Neural cell (in vitro differentiated cells): ENCODE measurements around the gene CARD9. TPM values are rescaled to one million over a fixed set of nuclear protein-coding genes. Genes with fewer than 3 reads are reported as not detected.

ENCODE experiments used
- H2AFZ ChIP-seq: fragments of 200-600, 300-800 bp; sonication (generic), shearing (Covaris generic); 2 replicates; pipeline ENCODE4 v1.6.0; 2014; ENCODE audit warnings: low read depth, mild to moderate bottlenecking, antibody characterized with exemption, low read length, moderate library complexity
- H3F3A ChIP-seq: fragments of 200-600 bp; shearing (Covaris generic); 2 replicates; pipeline ENCODE4 v1.6.1; 2016; ENCODE audit warnings: mild to moderate bottlenecking, moderate library complexity, mixed read lengths, antibody characterized with exemption, low read length; ENCODE audit not compliant: insufficient read depth, poor library complexity, severe bottlenecking
- H3K27ac ChIP-seq: fragments of 200-600, 300-800 bp; sonication (generic), shearing (Covaris generic); 2 replicates; pipeline ENCODE4 v1.5.1; 2014; ENCODE audit warnings: mild to moderate bottlenecking, low read length, moderate library complexity
- H3K27me3 ChIP-seq: fragments of 300-800, 200-600 bp; sonication (generic), shearing (Covaris generic); 2 replicates; pipeline ENCODE4 v1.6.0; 2014; ENCODE audit warnings: mild to moderate bottlenecking, low read depth, low read length, moderate library complexity; ENCODE audit not compliant: insufficient read depth
- H3K36me3 ChIP-seq: fragments of 300-800, 200-600 bp; sonication (generic), shearing (Covaris generic); 2 replicates; pipeline ENCODE4 v1.5.1; 2014; ENCODE audit warnings: mild to moderate bottlenecking, antibody characterized with exemption, low read length, moderate library complexity; ENCODE audit not compliant: insufficient read depth
- H3K4me2 ChIP-seq: fragments of 300-800, 200-600 bp; sonication (generic), shearing (Covaris generic); 2 replicates; pipeline ENCODE4 v1.6.0; 2014; ENCODE audit warnings: mild to moderate bottlenecking, low read length
- H3K4me3 ChIP-seq: fragments of 300-800, 200-600 bp; sonication (generic), shearing (Covaris generic); 2 replicates; pipeline ENCODE4 v1.5.1; 2014; ENCODE audit warnings: mild to moderate bottlenecking, low read length, moderate library complexity
- H3K79me2 ChIP-seq: fragments of 200-600 bp; shearing (Covaris generic); replicated peaks from 2 replicates; pipeline ENCODE4 v1.6.0; 2014; ENCODE audit warnings: mild to moderate bottlenecking, low read length, moderate library complexity; ENCODE audit not compliant: insufficient read depth
- H3K9ac ChIP-seq: fragments of 300-800, 200-600 bp; sonication (generic), shearing (Covaris generic); 2 replicates; pipeline ENCODE4 v1.6.1; 2016; ENCODE audit warnings: mild to moderate bottlenecking, low read length, mixed read lengths
- H3K9me2 ChIP-seq: fragments of 200-600 bp; shearing (Covaris generic); 2 replicates; pipeline ENCODE4 v1.6.1; 2016; ENCODE audit warnings: mild to moderate bottlenecking, low read length, mixed read lengths; ENCODE audit not compliant: insufficient read depth
- H3K9me3 ChIP-seq: fragments of 200-600, 300-800 bp; sonication (generic), shearing (Covaris generic); 2 replicates; pipeline ENCODE4 v1.6.1; 2016; ENCODE audit warnings: mild to moderate bottlenecking, mixed run types, low read length, moderate library complexity, mixed read lengths
- H4K20me1 ChIP-seq: fragments of 200-600 bp; shearing (Covaris generic); 2 replicates; pipeline ENCODE4 v1.6.1; 2016; ENCODE audit warnings: mild to moderate bottlenecking, mixed run types; ENCODE audit not compliant: insufficient read depth
- EP300 ChIP-seq: fragments of 450-650 bp; conservative IDR thresholded peaks from 2 replicates; pipeline ENCODE4 v1.6.1; 2014; ENCODE audit warnings: antibody characterized with exemption, mild to moderate bottlenecking, moderate library complexity; ENCODE audit not compliant: poor library complexity, severe bottlenecking
- EZH2 ChIP-seq: fragments of 200-600, 300-800 bp; shearing (Covaris generic), sonication (generic); IDR thresholded peaks from 2 replicates; pipeline ENCODE4 v1.6.1; 2014; ENCODE audit warnings: antibody characterized with exemption, low read length, borderline replicate concordance, mild to moderate bottlenecking; ENCODE audit not compliant: insufficient read depth, poor library complexity, severe bottlenecking
- MXI1 ChIP-seq: fragments of 450-650 bp; conservative IDR thresholded peaks from 2 replicates; pipeline ENCODE4 v1.6.1; 2014; ENCODE audit warnings: antibody characterized with exemption, mild to moderate bottlenecking; ENCODE audit not compliant: poor library complexity, severe bottlenecking
- POLR2AphosphoS5 ChIP-seq: IDR thresholded peaks from 2 replicates; pipeline ENCODE4 v1.6.1; 2012
- RAD21 ChIP-seq: fragments of 450-650 bp; conservative IDR thresholded peaks from 2 replicates; pipeline ENCODE4 v1.6.1; 2014; ENCODE audit warnings: antibody characterized with exemption, mild to moderate bottlenecking, moderate library complexity
- SMC3 ChIP-seq: fragments of 450-650 bp; conservative IDR thresholded peaks from 2 replicates; pipeline ENCODE4 v1.6.1; 2014; ENCODE audit warnings: antibody characterized with exemption, mild to moderate bottlenecking, moderate library complexity; ENCODE audit not compliant: poor library complexity
- TAF1 ChIP-seq: IDR thresholded peaks from 2 replicates; pipeline ENCODE4 v1.6.1; 2012; ENCODE audit warnings: low read depth
- polyA plus RNA-seq: library from polyadenylated mRNA; depleted of rRNA; stranded (reverse); fragments of >200 nt; gene quantifications from 2 replicates; pipeline ENCODE4 v1.2.3, GENCODE V29; 2014
- TF ChIP-seq, protein P1 (sequence below): fragments of 450-650 bp; IDR thresholded peaks from 2 replicates; pipeline ENCODE4 v1.5.1; 2014; ENCODE audit warnings: antibody characterized with exemption, mild to moderate bottlenecking, moderate library complexity; ENCODE audit not compliant: poor library complexity, severe bottlenecking
- TF ChIP-seq, protein P2 (sequence below): IDR thresholded peaks from 2 replicates; pipeline ENCODE4 v1.6.1; 2012; ENCODE audit warnings: borderline replicate concordance

CARD9 gene
- polyA plus RNA-seq, 1 donor from 2014 or later = 0.77 TPM

DNA sequence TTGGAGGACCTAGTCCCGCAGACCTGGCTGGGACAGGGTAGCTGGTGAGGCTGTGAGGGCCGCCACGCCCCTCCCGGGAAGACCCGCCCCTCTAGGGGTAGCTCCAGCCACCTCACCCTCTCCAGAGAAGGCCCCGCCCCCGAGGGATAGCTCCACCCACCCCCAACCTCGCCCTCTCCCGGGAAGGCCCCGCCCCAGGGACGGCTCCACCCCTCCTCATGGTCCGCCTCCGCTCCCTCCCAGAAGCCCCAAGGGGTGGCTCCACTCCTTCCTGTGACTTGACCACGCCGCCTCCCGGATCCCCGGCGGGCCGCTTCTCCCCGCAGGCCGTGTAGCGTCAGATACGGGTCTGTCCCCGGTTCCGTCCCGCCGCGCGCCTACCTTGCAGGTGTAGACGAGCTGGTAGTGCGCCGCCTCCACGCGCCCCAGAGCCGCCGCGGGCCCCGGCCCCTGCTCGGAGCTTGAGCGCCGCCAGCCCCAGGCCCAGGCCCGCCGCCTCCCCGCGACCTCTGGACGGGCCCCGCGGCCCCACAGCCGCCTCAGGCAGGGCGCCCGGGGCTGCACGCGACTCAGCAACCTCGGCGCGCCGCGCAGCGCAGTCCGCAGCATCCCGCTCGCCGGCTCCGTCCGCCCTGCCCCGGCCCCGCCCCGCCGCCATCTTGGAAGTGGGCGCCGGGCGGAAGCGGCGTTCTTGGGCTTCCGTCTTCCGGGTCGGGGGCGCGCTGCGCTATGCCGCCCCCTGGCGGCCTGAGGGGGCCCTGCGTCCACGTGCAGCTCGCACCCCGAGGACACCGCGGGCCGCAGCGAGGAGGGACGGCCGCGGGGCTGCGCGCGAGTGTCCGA is 10.1 kb downstream of the CARD9 start, which contains the start of gene DNLZ:
DNLZ (minus strand) TSS at position 639 of the 843 bp plus-strand sequence; CDS start at position 609, 30 bp downstream.
- Histone ChIP-seq H4K20me1 (no peaks in the 10 kb centered on the region), H3K9ac (peak within 1 kb of the TSS; percentile 82), H3K27me3 (no peaks in the 10 kb centered on the region), H2AFZ (no peak within 1 kb of the TSS), H3K9me3 (no peaks in the 10 kb centered on the region), H3K4me3 (peak within 1 kb of the TSS; percentile 75), H3K79me2 (no peaks in the 10 kb centered on the region), H3K27ac (peak within 1 kb of the TSS; percentile 68), H3K36me3 (no peaks in the 10 kb centered on the region), H3K4me2 (no peak within 1 kb of the TSS), H3F3A (no peaks in the 10 kb centered on the region), H3K9me2 (no peaks in the 10 kb centered on the region)
- peak; percentile 93 for TF ChIP-seq MXI1
- no peak for TF ChIP-seq EZH2
- peak; percentile 66 for TF ChIP-seq RAD21
- peak; percentile 75 for TF ChIP-seq POLR2AphosphoS5
- TF ChIP-seq EP300 = peak; percentile 68
- TF ChIP-seq, protein P1, sequence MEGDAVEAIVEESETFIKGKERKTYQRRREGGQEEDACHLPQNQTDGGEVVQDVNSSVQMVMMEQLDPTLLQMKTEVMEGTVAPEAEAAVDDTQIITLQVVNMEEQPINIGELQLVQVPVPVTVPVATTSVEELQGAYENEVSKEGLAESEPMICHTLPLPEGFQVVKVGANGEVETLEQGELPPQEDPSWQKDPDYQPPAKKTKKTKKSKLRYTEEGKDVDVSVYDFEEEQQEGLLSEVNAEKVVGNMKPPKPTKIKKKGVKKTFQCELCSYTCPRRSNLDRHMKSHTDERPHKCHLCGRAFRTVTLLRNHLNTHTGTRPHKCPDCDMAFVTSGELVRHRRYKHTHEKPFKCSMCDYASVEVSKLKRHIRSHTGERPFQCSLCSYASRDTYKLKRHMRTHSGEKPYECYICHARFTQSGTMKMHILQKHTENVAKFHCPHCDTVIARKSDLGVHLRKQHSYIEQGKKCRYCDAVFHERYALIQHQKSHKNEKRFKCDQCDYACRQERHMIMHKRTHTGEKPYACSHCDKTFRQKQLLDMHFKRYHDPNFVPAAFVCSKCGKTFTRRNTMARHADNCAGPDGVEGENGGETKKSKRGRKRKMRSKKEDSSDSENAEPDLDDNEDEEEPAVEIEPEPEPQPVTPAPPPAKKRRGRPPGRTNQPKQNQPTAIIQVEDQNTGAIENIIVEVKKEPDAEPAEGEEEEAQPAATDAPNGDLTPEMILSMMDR = peak; percentile 99
- TF ChIP-seq, protein P2, sequence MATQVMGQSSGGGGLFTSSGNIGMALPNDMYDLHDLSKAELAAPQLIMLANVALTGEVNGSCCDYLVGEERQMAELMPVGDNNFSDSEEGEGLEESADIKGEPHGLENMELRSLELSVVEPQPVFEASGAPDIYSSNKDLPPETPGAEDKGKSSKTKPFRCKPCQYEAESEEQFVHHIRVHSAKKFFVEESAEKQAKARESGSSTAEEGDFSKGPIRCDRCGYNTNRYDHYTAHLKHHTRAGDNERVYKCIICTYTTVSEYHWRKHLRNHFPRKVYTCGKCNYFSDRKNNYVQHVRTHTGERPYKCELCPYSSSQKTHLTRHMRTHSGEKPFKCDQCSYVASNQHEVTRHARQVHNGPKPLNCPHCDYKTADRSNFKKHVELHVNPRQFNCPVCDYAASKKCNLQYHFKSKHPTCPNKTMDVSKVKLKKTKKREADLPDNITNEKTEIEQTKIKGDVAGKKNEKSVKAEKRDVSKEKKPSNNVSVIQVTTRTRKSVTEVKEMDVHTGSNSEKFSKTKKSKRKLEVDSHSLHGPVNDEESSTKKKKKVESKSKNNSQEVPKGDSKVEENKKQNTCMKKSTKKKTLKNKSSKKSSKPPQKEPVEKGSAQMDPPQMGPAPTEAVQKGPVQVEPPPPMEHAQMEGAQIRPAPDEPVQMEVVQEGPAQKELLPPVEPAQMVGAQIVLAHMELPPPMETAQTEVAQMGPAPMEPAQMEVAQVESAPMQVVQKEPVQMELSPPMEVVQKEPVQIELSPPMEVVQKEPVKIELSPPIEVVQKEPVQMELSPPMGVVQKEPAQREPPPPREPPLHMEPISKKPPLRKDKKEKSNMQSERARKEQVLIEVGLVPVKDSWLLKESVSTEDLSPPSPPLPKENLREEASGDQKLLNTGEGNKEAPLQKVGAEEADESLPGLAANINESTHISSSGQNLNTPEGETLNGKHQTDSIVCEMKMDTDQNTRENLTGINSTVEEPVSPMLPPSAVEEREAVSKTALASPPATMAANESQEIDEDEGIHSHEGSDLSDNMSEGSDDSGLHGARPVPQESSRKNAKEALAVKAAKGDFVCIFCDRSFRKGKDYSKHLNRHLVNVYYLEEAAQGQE = no peak
- peak; percentile 80 for TF ChIP-seq SMC3
- TF ChIP-seq TAF1 = no peak

DNA sequence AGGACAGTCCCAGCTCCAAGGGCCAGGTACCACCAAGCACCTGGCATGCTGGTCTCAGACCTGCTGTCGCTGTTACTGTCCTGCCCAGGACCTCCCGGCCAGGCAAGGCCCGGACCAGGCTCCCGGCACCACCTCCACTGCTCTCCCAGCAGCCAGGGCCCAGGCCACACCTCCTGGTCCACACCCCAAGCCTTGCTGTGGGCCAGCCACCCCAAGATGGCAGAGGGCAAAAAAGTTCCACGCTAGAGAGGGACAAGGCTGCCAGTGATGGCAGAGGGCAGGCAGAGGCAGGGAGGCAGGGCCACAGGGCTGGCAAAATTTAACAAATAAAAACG is 11.1 kb downstream of the CARD9 start:
- H3F3A ChIP-seq = no peaks in the 10 kb centered on the region
- no peaks in the 10 kb centered on the region for H3K9me2 ChIP-seq
- H3K9ac ChIP-seq = no peak overlapping the region
- no peak overlapping the region for H3K4me2 ChIP-seq
- H3K79me2 ChIP-seq = no peaks in the 10 kb centered on the region
- H3K27me3 ChIP-seq = no peaks in the 10 kb centered on the region
- no peaks in the 10 kb centered on the region for H3K36me3 ChIP-seq
- no peaks in the 10 kb centered on the region for H3K9me3 ChIP-seq
- TF ChIP-seq EP300 (no peak), MXI1 (no peak), SMC3 (no peak), EZH2 (no peak), RAD21 (no peak), POLR2AphosphoS5 (no peak), TAF1 (no peak)
- TF ChIP-seq, protein P1 = no peak
- TF ChIP-seq, protein P2 = no peak
- H3K4me3 ChIP-seq = peak overlapping the region; percentile 75
- no peak overlapping the region for H3K27ac ChIP-seq
- H4K20me1 ChIP-seq = no peaks in the 10 kb centered on the region
- H2AFZ ChIP-seq = no peak overlapping the region
